ENCODE data around the gene OR5C1.

DNA sequence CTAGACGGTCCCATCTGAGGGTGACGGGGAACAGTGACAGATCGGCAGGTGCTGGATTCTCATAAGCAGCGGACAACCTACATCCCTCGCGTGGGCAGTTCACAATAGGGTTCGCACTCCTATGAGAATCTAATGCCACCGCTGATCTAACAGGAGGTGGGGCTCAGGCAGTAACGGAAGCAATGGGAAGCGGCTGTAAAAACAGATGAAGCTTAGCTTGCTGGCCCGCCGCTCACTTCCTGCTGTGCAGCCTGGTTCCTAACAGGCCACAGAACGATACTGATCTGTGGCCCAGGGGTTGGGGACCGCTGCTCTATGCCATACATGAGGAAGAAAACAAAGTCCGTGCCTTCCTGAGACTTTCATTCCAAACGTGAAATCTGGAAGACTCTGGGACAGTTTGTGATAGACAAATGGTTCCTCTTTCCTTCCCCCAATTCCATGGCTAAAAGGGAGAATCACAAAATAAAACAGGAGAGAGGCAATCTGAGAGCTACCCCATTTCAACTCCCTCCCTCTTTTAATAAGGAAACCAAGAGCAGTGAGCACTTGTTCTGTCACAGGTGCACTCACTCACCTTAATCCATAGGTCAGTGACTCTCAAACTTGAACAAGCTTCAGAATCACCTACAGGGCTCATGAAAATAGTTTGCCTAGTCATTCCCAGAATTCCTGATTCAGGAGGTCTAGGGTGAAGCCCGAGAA, 27.6 kb downstream of the OR5C1 start:
- no peak for TF ChIP-seq POLR2A (IDR thresholded peaks at IDR 0.05)
- TF ChIP-seq, protein P1, sequence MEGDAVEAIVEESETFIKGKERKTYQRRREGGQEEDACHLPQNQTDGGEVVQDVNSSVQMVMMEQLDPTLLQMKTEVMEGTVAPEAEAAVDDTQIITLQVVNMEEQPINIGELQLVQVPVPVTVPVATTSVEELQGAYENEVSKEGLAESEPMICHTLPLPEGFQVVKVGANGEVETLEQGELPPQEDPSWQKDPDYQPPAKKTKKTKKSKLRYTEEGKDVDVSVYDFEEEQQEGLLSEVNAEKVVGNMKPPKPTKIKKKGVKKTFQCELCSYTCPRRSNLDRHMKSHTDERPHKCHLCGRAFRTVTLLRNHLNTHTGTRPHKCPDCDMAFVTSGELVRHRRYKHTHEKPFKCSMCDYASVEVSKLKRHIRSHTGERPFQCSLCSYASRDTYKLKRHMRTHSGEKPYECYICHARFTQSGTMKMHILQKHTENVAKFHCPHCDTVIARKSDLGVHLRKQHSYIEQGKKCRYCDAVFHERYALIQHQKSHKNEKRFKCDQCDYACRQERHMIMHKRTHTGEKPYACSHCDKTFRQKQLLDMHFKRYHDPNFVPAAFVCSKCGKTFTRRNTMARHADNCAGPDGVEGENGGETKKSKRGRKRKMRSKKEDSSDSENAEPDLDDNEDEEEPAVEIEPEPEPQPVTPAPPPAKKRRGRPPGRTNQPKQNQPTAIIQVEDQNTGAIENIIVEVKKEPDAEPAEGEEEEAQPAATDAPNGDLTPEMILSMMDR (IDR thresholded peaks at IDR 0.05), result no peak
